Ectodermal cell (in vitro differentiated cells): ENCODE measurements around the gene ALDH3A1.

Experiments
- H3K27ac ChIP-seq: 2 replicates; pipeline ENCODE4 v1.7.0; 2013; ENCODE audit warnings: mild to moderate bottlenecking, low read depth, low read length; ENCODE audit not compliant: insufficient read depth, poor library complexity, severe bottlenecking
- H3K27me3 ChIP-seq: 2 replicates; pipeline ENCODE4 v1.7.0; 2013; ENCODE audit warnings: mild to moderate bottlenecking, low read length; ENCODE audit not compliant: insufficient read depth, control insufficient read depth, poor library complexity, severe bottlenecking
- H3K36me3 ChIP-seq: one replicate; pipeline ENCODE4 v1.7.0; 2013; ENCODE audit warnings: low read length; ENCODE audit not compliant: control insufficient read depth, insufficient read depth
- H3K4me1 ChIP-seq: one replicate; pipeline ENCODE4 v1.7.0; 2013; ENCODE audit warnings: low read length; ENCODE audit not compliant: control insufficient read depth, insufficient read depth
- H3K4me3 ChIP-seq: 2 replicates; pipeline ENCODE4 v1.7.0; 2013; ENCODE audit warnings: low read depth, low read length, control low read depth; ENCODE audit not compliant: insufficient read depth
- H3K9me3 ChIP-seq: 2 replicates; pipeline ENCODE4 v1.7.0; 2013; ENCODE audit warnings: mild to moderate bottlenecking, low read length, moderate library complexity; ENCODE audit not compliant: control insufficient read depth
- WGBS, 2 experiments: methylation state at CpG; one replicate each; pipeline ENCODE4 v1.1.7; 2013; ENCODE audit warnings: missing lambda C conversion rate in 2 of 2; 5-methylcytosine and 5-hydroxymethylcytosine counted together

The ALDH3A1 gene

GRCh38 chr17:19718613-19719354 lies 29.3 kb downstream of the ALDH3A1 start:
- Histone ChIP-seq H3K27me3 (no peaks in the 10 kb centered on the region), H3K4me3 (no peak overlapping the region), H3K9me3 (no peaks in the 10 kb centered on the region), H3K4me1 (peaks cover 29% of the 10 kb centered on the region), H3K36me3 (no peaks in the 10 kb centered on the region), H3K27ac (no peak overlapping the region)
- WGBS, 2 experiments = 81 to 83% methylated on average over 18 of the region's 18 CpGs

- WGBS, 2 experiments = 87% methylated on average over 12 of the region's 12 CpGs
- peaks cover 29% of the 10 kb centered on the region for H3K4me1 ChIP-seq
- H3K27ac ChIP-seq = no peak overlapping the region
- no peaks in the 10 kb centered on the region for H3K36me3 ChIP-seq
- H3K4me3 ChIP-seq = no peak overlapping the region
- H3K9me3 ChIP-seq = no peaks in the 10 kb centered on the region
- no peaks in the 10 kb centered on the region for H3K27me3 ChIP-seq
Measured at GRCh38 chr17:19718041-19718612, 30.0 kb downstream of the ALDH3A1 start.

- no peaks in the 10 kb centered on the region for H3K36me3 ChIP-seq
- 89 to 91% methylated on average over 10 of the region's 10 CpGs for WGBS, 2 experiments
- peaks cover 29% of the 10 kb centered on the region for H3K4me1 ChIP-seq
- no peak overlapping the region for H3K4me3 ChIP-seq
- H3K27me3 ChIP-seq = no peaks in the 10 kb centered on the region
- no peak overlapping the region for H3K27ac ChIP-seq
- no peaks in the 10 kb centered on the region for H3K9me3 ChIP-seq
Measured at GRCh38 chr17:19717411-19717908, 30.6 kb downstream of the ALDH3A1 start.

- H3K4me1 ChIP-seq = peaks cover 29% of the 10 kb centered on the region
- H3K27ac ChIP-seq = no peak overlapping the region
- WGBS, 2 experiments = 95 to 96% methylated on average over 7 of the region's 7 CpGs
- H3K9me3 ChIP-seq = no peaks in the 10 kb centered on the region
- no peaks in the 10 kb centered on the region for H3K36me3 ChIP-seq
- H3K4me3 ChIP-seq = no peak overlapping the region
- H3K27me3 ChIP-seq = no peaks in the 10 kb centered on the region
Measured at GRCh38 chr17:19717031-19717360, 31.1 kb downstream of the ALDH3A1 start.

GRCh38 chr17:19716108-19717030 lies 31.7 kb downstream of the ALDH3A1 start, which contains the start of gene SLC47A2:
Gene SLC47A2 (minus strand): TSS chr17:19716584. CDS start chr17:19716555, 29 bp downstream.
- no peaks in the 10 kb centered on the region for H3K27me3 ChIP-seq
- no peak within 1 kb of the TSS for H3K4me3 ChIP-seq
- no peak within 1 kb of the TSS for H3K27ac ChIP-seq
- H3K9me3 ChIP-seq = no peaks in the 10 kb centered on the region
- peaks cover 29% of the 10 kb centered on the region for H3K4me1 ChIP-seq
- 70 to 73% methylated on average over 13 of the region's 13 CpGs for WGBS, 2 experiments
- no peaks in the 10 kb centered on the region for H3K36me3 ChIP-seq

GRCh38 chr17:19714542-19715411 lies 33.3 kb downstream of the ALDH3A1 start:
- no peaks in the 10 kb centered on the region for H3K36me3 ChIP-seq
- H3K27ac ChIP-seq = no peak overlapping the region
- peaks cover 23% of the 10 kb centered on the region for H3K4me1 ChIP-seq
- no peak overlapping the region for H3K4me3 ChIP-seq
- no peaks in the 10 kb centered on the region for H3K9me3 ChIP-seq
- 95% methylated on average over 27 of the region's 27 CpGs for WGBS, 2 experiments
- H3K27me3 ChIP-seq = no peaks in the 10 kb centered on the region

GRCh38 chr17:19713901-19714361 lies 34.2 kb downstream of the ALDH3A1 start:
- H3K4me3 ChIP-seq = no peak overlapping the region
- peaks cover 23% of the 10 kb centered on the region for H3K4me1 ChIP-seq
- H3K27me3 ChIP-seq = no peaks in the 10 kb centered on the region
- H3K9me3 ChIP-seq = no peaks in the 10 kb centered on the region
- no peak overlapping the region for H3K27ac ChIP-seq
- WGBS, 2 experiments = 93 to 94% methylated on average over 28 of the region's 28 CpGs
- H3K36me3 ChIP-seq = no peaks in the 10 kb centered on the region

GRCh38 chr17:19713462-19713861 lies 34.6 kb downstream of the ALDH3A1 start:
- Histone ChIP-seq H3K27me3 (no peaks in the 10 kb centered on the region), H3K36me3 (no peaks in the 10 kb centered on the region)
- WGBS, 2 experiments = 89 to 91% methylated on average over 16 of the region's 16 CpGs

GRCh38 chr17:19712436-19713004 lies 35.6 kb downstream of the ALDH3A1 start:
- no peaks in the 10 kb centered on the region for H3K9me3 ChIP-seq
- 81 to 86% methylated on average over 10 to 11 of the region's 12 CpGs for WGBS, 2 experiments
- H3K27ac ChIP-seq = no peak overlapping the region
- H3K36me3 ChIP-seq = no peaks in the 10 kb centered on the region
- no peaks in the 10 kb centered on the region for H3K27me3 ChIP-seq
- no peak overlapping the region for H3K4me3 ChIP-seq
- peaks cover 16% of the 10 kb centered on the region for H3K4me1 ChIP-seq

More at GRCh38 chr17:19713462-19713861, 34.6 kb downstream of the ALDH3A1 start:
- peaks cover 23% of the 10 kb centered on the region for H3K4me1 ChIP-seq
- H3K27ac ChIP-seq = no peak overlapping the region
- no peaks in the 10 kb centered on the region for H3K9me3 ChIP-seq
- H3K4me3 ChIP-seq = no peak overlapping the region
